ENCODE measurements around the gene SCO1.
"Not testable (repeated sequence)": the region's sequence is repeated elsewhere in the genome, so short reads cannot be mapped to it uniquely, and the experiment has no call there.

SCO1 gene

GRCh38 chr17:10731408-10731879 is 34.1 kb upstream of the SCO1 start:
- no peak for TF ChIP-seq CTCF (IDR thresholded peaks at IDR 0.05; ENCODE audit: control insufficient read depth, extremely low read depth, insufficient read depth)
- H3K4me3 ChIP-seq (ENCODE audit: low read depth, low read length), result no peak overlapping the region
- DNase-seq (ENCODE audit: low read depth), result no peak

GRCh38 chr17:10730247-10730646 is 32.9 kb upstream of the SCO1 start:
- DNase-seq (ENCODE audit: low read depth); H3K4me3 ChIP-seq (ENCODE audit: low read depth, low read length): not testable (repeated sequence)

- DNase-seq (ENCODE audit: low read depth), result no peak
- no peak within 1 kb of the TSS for H3K4me3 ChIP-seq (ENCODE audit: low read depth, low read length)
- no peak for TF ChIP-seq CTCF (IDR thresholded peaks at IDR 0.05; ENCODE audit: control insufficient read depth, extremely low read depth, insufficient read depth)
Observed at GRCh38 chr17:10729334-10730193, 32.2 kb upstream of the SCO1 start, which contains the start of gene TMEM220. Gene TMEM220 (minus strand): TSS chr17:10730023. CDS start chr17:10729851, 172 bp downstream.

GRCh38 chr17:10728331-10728892 is 31.1 kb upstream of the SCO1 start:
- no peak for DNase-seq (ENCODE audit: low read depth)
- no peak overlapping the region for H3K4me3 ChIP-seq (ENCODE audit: low read depth, low read length)
- no peak for TF ChIP-seq CTCF (IDR thresholded peaks at IDR 0.05; ENCODE audit: control insufficient read depth, extremely low read depth, insufficient read depth)

- no peak for DNase-seq (ENCODE audit: low read depth)
- H3K4me3 ChIP-seq (ENCODE audit: low read depth, low read length), result no peak overlapping the region
- TF ChIP-seq CTCF (IDR thresholded peaks at IDR 0.05; ENCODE audit: control insufficient read depth, extremely low read depth, insufficient read depth), result no peak
Observed at GRCh38 chr17:10727192-10727591, 29.9 kb upstream of the SCO1 start.

- H3K4me3 ChIP-seq (ENCODE audit: low read depth, low read length), result no peak overlapping the region
- no peak for DNase-seq (ENCODE audit: low read depth)
- TF ChIP-seq CTCF (IDR thresholded peaks at IDR 0.05; ENCODE audit: control insufficient read depth, extremely low read depth, insufficient read depth), result no peak
Observed at GRCh38 chr17:10726196-10726595, 28.9 kb upstream of the SCO1 start.

- H3K4me3 ChIP-seq (ENCODE audit: low read depth, low read length), result no peak overlapping the region
- TF ChIP-seq CTCF (IDR thresholded peaks at IDR 0.05; ENCODE audit: control insufficient read depth, extremely low read depth, insufficient read depth), result no peak
- no peak for DNase-seq (ENCODE audit: low read depth)
Observed at GRCh38 chr17:10725262-10725661, 27.9 kb upstream of the SCO1 start.

Data from LNCaP clone FGC (cell line).